ENCODE measurements around the gene GRK3.
"Not testable (repeated sequence)": the region's sequence is repeated elsewhere in the genome, so short reads cannot be mapped to it uniquely, and the experiment has no call there.

The GRK3 gene

GRCh38 chr22:25698978-25699377, 134.5 kb downstream of the GRK3 start:
- DNase-seq (ENCODE audit: low spot score): no peak

- DNase-seq (ENCODE audit: low spot score): peak; percentile 40
These were observed 136.7 kb downstream of the GRK3 start for GRCh38 chr22:25701056-25701780.

GRCh38 chr22:25702040-25702439, 137.6 kb downstream of the GRK3 start:
- peak; percentile 46 for DNase-seq (ENCODE audit: low spot score)

- DNase-seq (ENCODE audit: low spot score): no peak
These were observed 138.2 kb downstream of the GRK3 start for GRCh38 chr22:25702571-25703167.

GRCh38 chr22:25704701-25705100, 140.2 kb downstream of the GRK3 start:
- no peak for DNase-seq (ENCODE audit: low spot score)

- no peak for DNase-seq (ENCODE audit: low spot score)
These were observed 141.7 kb downstream of the GRK3 start for GRCh38 chr22:25706197-25706596.

- not testable (repeated sequence) for DNase-seq (ENCODE audit: low spot score)
These were observed 144.0 kb downstream of the GRK3 start for GRCh38 chr22:25708430-25708829.

- DNase-seq (ENCODE audit: low spot score): no peak
These were observed 145.3 kb downstream of the GRK3 start for GRCh38 chr22:25709758-25710157.

GRCh38 chr22:25710501-25710900, 146.0 kb downstream of the GRK3 start:
- DNase-seq (ENCODE audit: low spot score): no peak

GRCh38 chr22:25711491-25711890, 147.0 kb downstream of the GRK3 start:
- no peak for DNase-seq (ENCODE audit: low spot score)

GRCh38 chr22:25712661-25713400, 148.4 kb downstream of the GRK3 start:
- DNase-seq (ENCODE audit: low spot score): no peak

GRCh38 chr22:25714070-25714469, 149.6 kb downstream of the GRK3 start:
- DNase-seq (ENCODE audit: low spot score): no peak

- DNase-seq (ENCODE audit: low spot score): no peak
These were observed 150.3 kb downstream of the GRK3 start for GRCh38 chr22:25714739-25715138.

- DNase-seq (ENCODE audit: low spot score): no peak
These were observed 152.2 kb downstream of the GRK3 start for GRCh38 chr22:25716637-25717036.

GRCh38 chr22:25718135-25718840, 153.8 kb downstream of the GRK3 start:
- DNase-seq (ENCODE audit: low spot score): no peak

- DNase-seq (ENCODE audit: low spot score): no peak
These were observed 157.7 kb downstream of the GRK3 start for GRCh38 chr22:25722223-25722622.

- DNase-seq (ENCODE audit: low spot score): no peak
These were observed 158.2 kb downstream of the GRK3 start for GRCh38 chr22:25722626-25723025.

GRCh38 chr22:25726241-25726640, 161.8 kb downstream of the GRK3 start:
- no peak for DNase-seq (ENCODE audit: low spot score)

- DNase-seq (ENCODE audit: low spot score): no peak
These were observed 163.6 kb downstream of the GRK3 start for GRCh38 chr22:25728071-25728470.

- no peak for DNase-seq (ENCODE audit: low spot score)
These were observed 164.8 kb downstream of the GRK3 start for GRCh38 chr22:25729016-25729995.

GRCh38 chr22:25735650-25736049, 171.2 kb downstream of the GRK3 start:
- no peak for DNase-seq (ENCODE audit: low spot score)
